Activated T-helper 17 cell treated with anti-CD3 and anti-CD28 coated beads, Interleukin-2, amount 50 U/mL, for 72 hours (primary cell): ENCODE data around the gene ERBB3. TPM values are rescaled to one million over a fixed set of nuclear protein-coding genes. Genes with fewer than 3 reads are reported as not detected.
A peak's percentile ranks its signal among the peaks of the same experiment; 100 is the strongest.

Experiments
- ATAC-seq: fragments of 150-1000 bp; cut with Tn5 transposase; replicated peaks from 2 replicates; pipeline ENCODE4 v1.10.0; 2021; ENCODE audit warnings: mild to moderate bottlenecking, moderate library complexity
- H3K27ac Mint-ChIP-seq: one replicate; pipeline ENCODE4 v1.8.0; 2022; ENCODE audit warnings: mixed read lengths
- H3K27me3 Mint-ChIP-seq: one replicate; pipeline ENCODE4 v1.8.0; 2022; ENCODE audit warnings: mixed read lengths
- H3K36me3 Mint-ChIP-seq: one replicate; pipeline ENCODE4 v1.8.0; 2022; ENCODE audit warnings: low read depth, mild to moderate bottlenecking, mixed read lengths
- H3K4me1 Mint-ChIP-seq: one replicate; pipeline ENCODE4 v1.8.0; 2022; ENCODE audit warnings: mixed read lengths
- H3K4me3 Mint-ChIP-seq: one replicate; pipeline ENCODE4 v1.8.0; 2022; ENCODE audit warnings: mild to moderate bottlenecking, mixed read lengths
- H3K9me3 Mint-ChIP-seq: one replicate; pipeline ENCODE4 v1.8.0; 2022; ENCODE audit warnings: mixed read lengths
- total RNA-seq, 2 donors: library from RNA; stranded (reverse); gene quantifications; one replicate each; pipeline ENCODE4 v1.2.3, GENCODE V29; 2022

The ERBB3 gene
- total RNA-seq, 2 donors from 2014 or later: 0.56 to 0.64 TPM

GRCh38 chr12:56128670-56129205, 48.8 kb downstream of the ERBB3 start:
- Mint-ChIP-seq H3K4me3 (peak overlapping the region; percentile 98), H3K27me3 (no peaks in the 10 kb centered on the region), H3K4me1 (peaks cover 48% of the 10 kb centered on the region), H3K9me3 (no peaks in the 10 kb centered on the region), H3K36me3 (peaks cover 75% of the 10 kb centered on the region), H3K27ac (peak overlapping the region; percentile 83)
- ATAC-seq: no peak

GRCh38 chr12:56129206-56129941, 49.4 kb downstream of the ERBB3 start:
- no peaks in the 10 kb centered on the region for H3K27me3 Mint-ChIP-seq
- H3K4me1 Mint-ChIP-seq: peaks cover 46% of the 10 kb centered on the region
- peaks cover 75% of the 10 kb centered on the region for H3K36me3 Mint-ChIP-seq
- H3K9me3 Mint-ChIP-seq: no peaks in the 10 kb centered on the region
- H3K27ac Mint-ChIP-seq: peak overlapping the region; percentile 83
- H3K4me3 Mint-ChIP-seq: peak overlapping the region; percentile 98
- ATAC-seq: peak; percentile 27

- H3K4me3 Mint-ChIP-seq: peak overlapping the region; percentile 98
- no peaks in the 10 kb centered on the region for H3K9me3 Mint-ChIP-seq
- H3K27ac Mint-ChIP-seq: peak overlapping the region; percentile 83
- no peaks in the 10 kb centered on the region for H3K27me3 Mint-ChIP-seq
- peaks cover 79% of the 10 kb centered on the region for H3K36me3 Mint-ChIP-seq
- ATAC-seq: no peak
- peaks cover 47% of the 10 kb centered on the region for H3K4me1 Mint-ChIP-seq
Observed at GRCh38 chr12:56129942-56130495, 50.1 kb downstream of the ERBB3 start.

- H3K9me3 Mint-ChIP-seq: no peaks in the 10 kb centered on the region
- H3K27ac Mint-ChIP-seq: peak overlapping the region; percentile 83
- peak overlapping the region; percentile 98 for H3K4me3 Mint-ChIP-seq
- peaks cover 47% of the 10 kb centered on the region for H3K4me1 Mint-ChIP-seq
- ATAC-seq: no peak
- peaks cover 87% of the 10 kb centered on the region for H3K36me3 Mint-ChIP-seq
- no peaks in the 10 kb centered on the region for H3K27me3 Mint-ChIP-seq
Observed at GRCh38 chr12:56130876-56131275, 50.9 kb downstream of the ERBB3 start.

GRCh38 chr12:56134897-56135296, 54.9 kb downstream of the ERBB3 start:
- Mint-ChIP-seq H3K9me3 (no peaks in the 10 kb centered on the region), H3K27me3 (no peaks in the 10 kb centered on the region), H3K27ac (no peak overlapping the region), H3K4me3 (peak overlapping the region; percentile 33), H3K36me3 (peaks cover 99% of the 10 kb centered on the region), H3K4me1 (peaks cover 39% of the 10 kb centered on the region)
- peak; percentile 44 for ATAC-seq

- ATAC-seq: no peak
- Mint-ChIP-seq H3K27ac (peak overlapping the region; percentile 73), H3K27me3 (no peaks in the 10 kb centered on the region), H3K9me3 (no peaks in the 10 kb centered on the region), H3K4me1 (peaks cover 18% of the 10 kb centered on the region), H3K36me3 (peaks cover 99% of the 10 kb centered on the region), H3K4me3 (peak overlapping the region; percentile 17)
Observed at GRCh38 chr12:56137853-56138571, 58.0 kb downstream of the ERBB3 start.

GRCh38 chr12:56141946-56142784, 62.2 kb downstream of the ERBB3 start:
- no peak for ATAC-seq
- Mint-ChIP-seq H3K4me3 (peak overlapping the region; percentile 26), H3K9me3 (no peaks in the 10 kb centered on the region), H3K36me3 (peaks cover 85% of the 10 kb centered on the region), H3K27me3 (no peaks in the 10 kb centered on the region), H3K27ac (peak overlapping the region; percentile 83), H3K4me1 (peaks cover 6% of the 10 kb centered on the region)

GRCh38 chr12:56143217-56143616, 63.3 kb downstream of the ERBB3 start:
- Mint-ChIP-seq H3K36me3 (peaks cover 74% of the 10 kb centered on the region), H3K4me3 (peak overlapping the region; percentile 26), H3K27ac (peak overlapping the region; percentile 83), H3K9me3 (no peaks in the 10 kb centered on the region), H3K4me1 (peaks cover 6% of the 10 kb centered on the region), H3K27me3 (no peaks in the 10 kb centered on the region)
- ATAC-seq: peak; percentile 85

- H3K4me1 Mint-ChIP-seq: peaks cover 6% of the 10 kb centered on the region
- ATAC-seq: no peak
- H3K36me3 Mint-ChIP-seq: peaks cover 68% of the 10 kb centered on the region
- H3K27me3 Mint-ChIP-seq: no peaks in the 10 kb centered on the region
- no peak overlapping the region for H3K4me3 Mint-ChIP-seq
- H3K9me3 Mint-ChIP-seq: no peaks in the 10 kb centered on the region
- H3K27ac Mint-ChIP-seq: peak overlapping the region; percentile 83
Observed at GRCh38 chr12:56143870-56144269, 63.9 kb downstream of the ERBB3 start.

GRCh38 chr12:56145217-56145616, 65.3 kb downstream of the ERBB3 start:
- no peak for ATAC-seq
- Mint-ChIP-seq H3K4me3 (no peak overlapping the region), H3K27ac (no peak overlapping the region), H3K9me3 (no peaks in the 10 kb centered on the region), H3K4me1 (peaks cover 6% of the 10 kb centered on the region), H3K36me3 (peaks cover 54% of the 10 kb centered on the region), H3K27me3 (no peaks in the 10 kb centered on the region)

GRCh38 chr12:56146492-56147460, 66.8 kb downstream of the ERBB3 start:
- no peaks in the 10 kb centered on the region for H3K27me3 Mint-ChIP-seq
- peaks cover 43% of the 10 kb centered on the region for H3K36me3 Mint-ChIP-seq
- no peaks in the 10 kb centered on the region for H3K9me3 Mint-ChIP-seq
- H3K27ac Mint-ChIP-seq: no peak overlapping the region
- no peak overlapping the region for H3K4me3 Mint-ChIP-seq
- peaks cover 12% of the 10 kb centered on the region for H3K4me1 Mint-ChIP-seq
- ATAC-seq: no peak

GRCh38 chr12:56150563-56150962, 70.6 kb downstream of the ERBB3 start:
- no peak for ATAC-seq
- H3K4me1 Mint-ChIP-seq: peaks cover 6% of the 10 kb centered on the region
- H3K36me3 Mint-ChIP-seq: peaks cover 14% of the 10 kb centered on the region
- no peaks in the 10 kb centered on the region for H3K27me3 Mint-ChIP-seq
- H3K9me3 Mint-ChIP-seq: no peaks in the 10 kb centered on the region
- H3K4me3 Mint-ChIP-seq: peak overlapping the region; percentile 81
- H3K27ac Mint-ChIP-seq: peak overlapping the region; percentile 90

GRCh38 chr12:56151672-56152131, 71.7 kb downstream of the ERBB3 start:
- Mint-ChIP-seq H3K27ac (peak overlapping the region; percentile 90), H3K36me3 (peaks cover 18% of the 10 kb centered on the region), H3K9me3 (no peaks in the 10 kb centered on the region), H3K4me3 (peak overlapping the region; percentile 81), H3K4me1 (peaks cover 6% of the 10 kb centered on the region), H3K27me3 (no peaks in the 10 kb centered on the region)
- ATAC-seq: peak; percentile 64
